ENCODE measurements around the gene APBA2.
"Not testable (repeated sequence)": the region's sequence is repeated elsewhere in the genome, so short reads cannot be mapped to it uniquely, and the experiment has no call there.

The APBA2 gene

GRCh38 chr15:29142129-29142747 is 256.5 kb downstream of the APBA2 start:
- in situ Hi-C loops (cut with MboI; ENCODE audit: low sequenced_read_pairs): no loop called here

GRCh38 chr15:29143293-29143692 is 257.5 kb downstream of the APBA2 start:
- in situ Hi-C loops (cut with MboI; ENCODE audit: low sequenced_read_pairs): no loop called here

GRCh38 chr15:29143909-29144635 is 258.3 kb downstream of the APBA2 start:
- in situ Hi-C loops (cut with MboI; ENCODE audit: low sequenced_read_pairs): no loop called here

GRCh38 chr15:29149738-29150075 is 263.9 kb downstream of the APBA2 start:
- in situ Hi-C loops (cut with MboI; ENCODE audit: low sequenced_read_pairs): no loop called here

GRCh38 chr15:29150515-29151483 is 265.0 kb downstream of the APBA2 start:
- in situ Hi-C loops (cut with MboI; ENCODE audit: low sequenced_read_pairs): no loop called here

- in situ Hi-C loops (cut with MboI; ENCODE audit: low sequenced_read_pairs): no loop called here
Observed at GRCh38 chr15:29151484-29151857, 265.7 kb downstream of the APBA2 start.

GRCh38 chr15:29156521-29156920 is 270.7 kb downstream of the APBA2 start:
- in situ Hi-C loops (cut with MboI; ENCODE audit: low sequenced_read_pairs): no loop called here

- in situ Hi-C loops (cut with MboI; ENCODE audit: low sequenced_read_pairs): no loop called here
Observed at GRCh38 chr15:29159771-29160455, 274.1 kb downstream of the APBA2 start.

GRCh38 chr15:29162411-29162810 is 276.6 kb downstream of the APBA2 start:
- in situ Hi-C loops (cut with MboI; ENCODE audit: low sequenced_read_pairs): no loop called here

GRCh38 chr15:29167122-29167521 is 281.3 kb downstream of the APBA2 start:
- in situ Hi-C loops (cut with MboI; ENCODE audit: low sequenced_read_pairs): not testable (repeated sequence)

Measured in HL-60/S4 treated with retinoic acid at 250 ng/mL for 4 days and 3 days (cell line).